ENCODE measurements around the gene IQUB.

The IQUB gene

DNA sequence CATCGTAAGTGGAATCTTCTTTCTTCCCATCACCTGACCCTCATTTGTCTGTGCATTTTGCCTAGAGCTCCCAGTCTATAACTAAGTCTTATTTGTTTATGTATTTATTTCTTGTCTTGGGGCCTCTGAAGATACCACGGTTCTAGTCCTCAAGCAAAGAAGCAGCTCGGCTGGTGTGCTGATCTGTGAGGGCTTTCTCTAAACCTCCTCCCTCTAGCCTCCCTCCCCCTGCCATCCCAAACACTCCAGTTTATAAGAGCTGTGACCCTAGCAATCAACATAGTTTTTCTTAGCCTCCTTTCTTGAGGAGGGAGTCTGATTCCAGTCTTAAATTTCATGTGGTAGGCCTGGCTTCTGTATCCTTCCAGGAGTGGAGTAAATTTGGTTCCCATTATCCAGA, 38.9 kb upstream of the IQUB start:
- no peaks in the 10 kb centered on the region for H3K27me3 ChIP-seq (ENCODE audit: insufficient read depth, low read length, poor library complexity)
- H2AFZ ChIP-seq (ENCODE audit: low read depth, low read length) = no peak overlapping the region
- H3K9me3 ChIP-seq (ENCODE audit: insufficient read depth, low read length, severe bottlenecking) = no peaks in the 10 kb centered on the region
- no peak overlapping the region for H3K4me3 ChIP-seq (ENCODE audit: low read depth in 1 of 2, low read length in 2 of 2)
- H3K36me3 ChIP-seq (ENCODE audit: insufficient read depth, low read length) = no peaks in the 10 kb centered on the region
- ATAC-seq (ENCODE audit: insufficient read depth, low read depth) (no peak), DNase-seq (no peak)
- H3K79me2 ChIP-seq (ENCODE audit: insufficient read depth, low read length) = no peaks in the 10 kb centered on the region
- H4K20me1 ChIP-seq (ENCODE audit: insufficient read depth, low read length) = no peaks in the 10 kb centered on the region
- no peak overlapping the region for H3K27ac ChIP-seq (ENCODE audit: low read length)
- H3K9ac ChIP-seq (ENCODE audit: low read depth, low read length) = no peak overlapping the region
- no peak for TF ChIP-seq EZH2 (IDR thresholded peaks at IDR 0.05; ENCODE audit: borderline replicate concordance, low read depth, low read length, severe bottlenecking)
- TF ChIP-seq, protein P1, sequence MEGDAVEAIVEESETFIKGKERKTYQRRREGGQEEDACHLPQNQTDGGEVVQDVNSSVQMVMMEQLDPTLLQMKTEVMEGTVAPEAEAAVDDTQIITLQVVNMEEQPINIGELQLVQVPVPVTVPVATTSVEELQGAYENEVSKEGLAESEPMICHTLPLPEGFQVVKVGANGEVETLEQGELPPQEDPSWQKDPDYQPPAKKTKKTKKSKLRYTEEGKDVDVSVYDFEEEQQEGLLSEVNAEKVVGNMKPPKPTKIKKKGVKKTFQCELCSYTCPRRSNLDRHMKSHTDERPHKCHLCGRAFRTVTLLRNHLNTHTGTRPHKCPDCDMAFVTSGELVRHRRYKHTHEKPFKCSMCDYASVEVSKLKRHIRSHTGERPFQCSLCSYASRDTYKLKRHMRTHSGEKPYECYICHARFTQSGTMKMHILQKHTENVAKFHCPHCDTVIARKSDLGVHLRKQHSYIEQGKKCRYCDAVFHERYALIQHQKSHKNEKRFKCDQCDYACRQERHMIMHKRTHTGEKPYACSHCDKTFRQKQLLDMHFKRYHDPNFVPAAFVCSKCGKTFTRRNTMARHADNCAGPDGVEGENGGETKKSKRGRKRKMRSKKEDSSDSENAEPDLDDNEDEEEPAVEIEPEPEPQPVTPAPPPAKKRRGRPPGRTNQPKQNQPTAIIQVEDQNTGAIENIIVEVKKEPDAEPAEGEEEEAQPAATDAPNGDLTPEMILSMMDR (IDR thresholded peaks at IDR 0.05; ENCODE audit: borderline replicate concordance, extremely low read depth, low read length, poor library complexity, severe bottlenecking) = no peak
- no peak overlapping the region for H3K4me2 ChIP-seq (ENCODE audit: insufficient read depth, low read length)
- H3K4me1 ChIP-seq (ENCODE audit: insufficient read depth, low read length) = no peaks in the 10 kb centered on the region

DNA sequence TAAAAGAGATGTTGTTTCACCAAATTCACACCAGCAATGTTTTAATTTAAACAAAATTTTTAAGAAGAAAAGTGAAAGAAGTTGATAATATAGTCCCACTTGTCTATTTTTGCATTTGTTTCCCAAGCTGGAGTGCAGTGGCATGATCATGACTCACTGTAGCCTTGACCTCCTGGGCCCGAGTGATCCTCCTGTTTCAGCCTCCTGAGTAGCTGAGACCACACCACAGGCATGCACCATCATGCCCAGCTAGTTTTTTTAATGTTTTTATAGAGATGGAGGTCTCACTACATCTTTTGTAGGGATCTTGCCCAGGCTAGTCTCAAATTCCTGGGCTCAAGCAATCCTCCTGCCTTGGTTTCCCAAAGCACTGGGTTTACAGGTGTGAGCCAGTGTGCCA, 37.3 kb upstream of the IQUB start:
- no peak for DNase-seq
- H3K4me2 ChIP-seq (ENCODE audit: insufficient read depth, low read length) = no peak overlapping the region
- no peaks in the 10 kb centered on the region for H3K36me3 ChIP-seq (ENCODE audit: insufficient read depth, low read length)

DNA sequence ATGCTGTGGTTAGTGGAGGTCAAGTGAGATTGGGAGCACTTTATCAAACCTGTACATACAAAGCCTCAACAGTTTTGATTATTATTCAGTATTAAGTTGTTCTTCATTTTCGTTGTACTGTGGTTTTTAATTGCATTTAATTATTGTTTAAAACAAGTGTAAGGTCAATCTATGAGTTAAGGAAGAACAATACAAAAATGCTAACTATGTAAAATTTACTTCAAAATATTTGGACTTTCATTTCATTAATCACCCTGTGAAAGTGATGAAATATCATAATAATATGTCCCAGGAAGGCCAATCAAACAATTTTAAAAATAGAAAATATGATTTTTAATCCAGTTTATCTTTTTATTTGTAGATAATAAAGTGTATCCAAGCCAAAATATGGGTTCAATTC, 36.8 kb upstream of the IQUB start:
- H3K4me3 ChIP-seq (ENCODE audit: low read depth in 1 of 2, low read length in 2 of 2) = no peak overlapping the region
- no peak overlapping the region for H3K27ac ChIP-seq (ENCODE audit: low read length)
- H4K20me1 ChIP-seq (ENCODE audit: insufficient read depth, low read length) = no peaks in the 10 kb centered on the region
- ATAC-seq (ENCODE audit: insufficient read depth, low read depth) (no peak), DNase-seq (no peak)
- no peaks in the 10 kb centered on the region for H3K9me3 ChIP-seq (ENCODE audit: insufficient read depth, low read length, severe bottlenecking)
- H3K4me1 ChIP-seq (ENCODE audit: insufficient read depth, low read length) = no peaks in the 10 kb centered on the region
- TF ChIP-seq, protein P1 (IDR thresholded peaks at IDR 0.05; ENCODE audit: borderline replicate concordance, extremely low read depth, low read length, poor library complexity, severe bottlenecking) = no peak
- TF ChIP-seq EZH2 (IDR thresholded peaks at IDR 0.05; ENCODE audit: borderline replicate concordance, low read depth, low read length, severe bottlenecking) = no peak
- H3K9ac ChIP-seq (ENCODE audit: low read depth, low read length) = no peak overlapping the region
- no peak overlapping the region for H2AFZ ChIP-seq (ENCODE audit: low read depth, low read length)
- H3K27me3 ChIP-seq (ENCODE audit: insufficient read depth, low read length, poor library complexity) = no peaks in the 10 kb centered on the region
- no peaks in the 10 kb centered on the region for H3K36me3 ChIP-seq (ENCODE audit: insufficient read depth, low read length)
- H3K79me2 ChIP-seq (ENCODE audit: insufficient read depth, low read length) = no peaks in the 10 kb centered on the region
- no peak overlapping the region for H3K4me2 ChIP-seq (ENCODE audit: insufficient read depth, low read length)

More for the DNA sequence above, 37.3 kb upstream of the IQUB start:
- H2AFZ ChIP-seq (ENCODE audit: low read depth, low read length) = no peak overlapping the region
- no peak for TF ChIP-seq EZH2 (IDR thresholded peaks at IDR 0.05; ENCODE audit: borderline replicate concordance, low read depth, low read length, severe bottlenecking)
- TF ChIP-seq, protein P1 (IDR thresholded peaks at IDR 0.05; ENCODE audit: borderline replicate concordance, extremely low read depth, low read length, poor library complexity, severe bottlenecking) = no peak
- no peak for ATAC-seq (ENCODE audit: insufficient read depth, low read depth)
- H3K27me3 ChIP-seq (ENCODE audit: insufficient read depth, low read length, poor library complexity) = no peaks in the 10 kb centered on the region
- H3K9ac ChIP-seq (ENCODE audit: low read depth, low read length) = no peak overlapping the region
- no peak overlapping the region for H3K27ac ChIP-seq (ENCODE audit: low read length)
- H3K4me1 ChIP-seq (ENCODE audit: insufficient read depth, low read length) = no peaks in the 10 kb centered on the region
- H4K20me1 ChIP-seq (ENCODE audit: insufficient read depth, low read length) = no peaks in the 10 kb centered on the region
- H3K4me3 ChIP-seq (ENCODE audit: low read depth in 1 of 2, low read length in 2 of 2) = no peak overlapping the region
- no peaks in the 10 kb centered on the region for H3K79me2 ChIP-seq (ENCODE audit: insufficient read depth, low read length)
- H3K9me3 ChIP-seq (ENCODE audit: insufficient read depth, low read length, severe bottlenecking) = no peaks in the 10 kb centered on the region
